GM08714 (cell line): ENCODE data around the gene ANAPC5.
A peak's percentile ranks its signal among the peaks of the same experiment; 100 is the strongest.
"Not testable (repeated sequence)": the region's sequence is repeated elsewhere in the genome, so short reads cannot be mapped to it uniquely, and the experiment has no call there.

Experiments used
- H3K4me3 ChIP-seq: fragments of 200-500 bp; sonication (Bioruptor generic); 2 replicates; pipeline ENCODE4 v1.5.1; 2014; ENCODE audit warnings: mild to moderate bottlenecking, low read length, inconsistent platforms
- ZNF274 ChIP-seq: IDR thresholded peaks from 2 replicates; pipeline ENCODE4 v1.6.1; 2012; ENCODE audit warnings: mild to moderate bottlenecking, low read depth, low read length

ANAPC5 gene

DNA sequence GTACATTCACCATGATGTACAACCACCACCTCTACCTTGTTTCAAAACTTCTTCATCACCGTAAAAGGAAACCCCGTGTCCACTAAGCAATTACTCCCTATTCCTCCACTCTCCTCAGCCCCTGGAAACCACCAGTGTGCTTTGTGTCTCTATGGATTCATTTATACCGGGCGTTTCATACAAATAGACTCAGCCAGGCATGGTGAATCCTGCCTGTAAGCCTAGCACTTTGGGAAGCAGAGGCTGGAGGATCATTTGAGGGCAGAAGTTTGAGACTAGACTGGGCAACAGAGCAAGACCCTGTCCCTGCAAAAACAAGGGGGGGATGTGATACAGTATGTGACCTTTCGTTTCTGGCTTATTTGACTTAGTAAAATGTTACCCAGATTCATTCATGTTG, 26.5 kb upstream of the ANAPC5 start:
- TF ChIP-seq ZNF274, result no peak
- H3K4me3 ChIP-seq, result no peak overlapping the region

DNA sequence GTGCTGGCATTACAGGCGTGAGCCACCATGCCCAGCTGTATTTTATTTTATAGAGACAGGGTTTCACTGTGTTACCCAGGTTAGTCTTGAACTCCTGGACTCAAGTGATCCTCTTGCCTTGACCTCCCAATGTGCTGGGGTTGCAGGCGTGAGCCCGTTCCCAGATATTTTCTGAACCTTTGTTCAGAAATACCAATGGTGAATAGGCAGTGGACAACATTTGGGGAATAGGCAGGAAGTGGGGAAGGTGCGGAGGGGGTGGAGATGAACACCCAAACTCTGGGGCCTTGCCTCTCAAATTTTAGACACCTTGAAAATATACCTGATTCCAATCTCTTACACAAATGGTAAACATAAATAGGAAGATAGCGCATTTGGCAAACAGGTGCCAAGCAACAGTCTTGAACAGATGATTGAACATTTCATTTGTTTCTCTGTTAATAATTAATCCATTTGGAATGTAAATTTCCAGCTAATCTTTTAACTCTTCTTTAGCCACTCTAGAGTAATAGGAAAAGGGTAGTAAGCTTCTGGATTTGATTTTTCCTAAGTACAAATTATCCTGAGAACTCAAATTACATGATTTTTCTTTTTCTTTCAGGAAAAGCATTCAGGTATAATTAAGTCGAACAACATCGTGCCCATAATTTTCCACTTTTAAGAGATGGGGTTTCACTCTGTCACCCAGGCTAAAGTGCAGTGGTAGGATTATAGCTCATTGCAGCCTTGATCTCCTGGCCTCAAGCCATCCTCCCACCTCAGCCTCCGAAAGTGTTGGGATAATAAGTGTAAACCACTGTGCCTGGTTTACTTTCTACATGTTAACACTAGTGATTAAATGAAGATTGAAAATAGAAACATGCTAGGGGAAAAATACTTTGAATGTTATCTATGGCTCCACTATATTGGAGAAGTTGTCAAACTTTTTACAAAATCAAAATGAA, 24.8 kb upstream of the ANAPC5 start:
- no peak for TF ChIP-seq ZNF274
- no peak overlapping the region for H3K4me3 ChIP-seq

DNA sequence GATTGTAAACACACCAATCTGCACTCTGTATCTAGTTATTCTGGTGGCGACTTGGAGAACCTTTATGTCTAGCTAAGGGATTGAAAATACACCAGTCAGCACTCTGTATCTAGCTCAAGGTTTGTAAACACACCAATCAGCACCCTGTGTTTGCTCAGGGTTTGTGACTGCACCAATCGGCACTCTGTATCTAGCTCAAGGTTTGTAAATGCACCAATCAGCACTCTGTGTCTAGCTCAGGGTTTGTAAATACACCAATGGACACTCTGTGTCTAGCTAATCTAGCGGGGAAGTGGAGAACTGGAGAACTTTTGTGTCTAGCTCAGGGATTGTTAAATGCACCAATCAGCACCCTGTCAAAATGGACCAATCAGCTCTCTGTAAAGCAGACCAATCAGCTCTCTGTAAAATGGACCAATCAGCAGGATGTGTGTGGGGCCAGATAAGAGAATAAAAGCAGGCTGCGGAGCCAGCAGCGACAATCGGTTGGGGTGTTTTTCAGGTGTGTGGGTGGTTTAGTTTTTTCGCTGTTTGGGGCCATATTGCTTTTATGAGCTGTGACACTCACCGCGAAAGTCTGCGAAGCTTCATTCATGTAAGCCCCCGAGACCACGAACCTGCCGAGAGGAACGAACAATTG, 22.9 kb upstream of the ANAPC5 start:
- not testable (repeated sequence) for H3K4me3 ChIP-seq

DNA sequence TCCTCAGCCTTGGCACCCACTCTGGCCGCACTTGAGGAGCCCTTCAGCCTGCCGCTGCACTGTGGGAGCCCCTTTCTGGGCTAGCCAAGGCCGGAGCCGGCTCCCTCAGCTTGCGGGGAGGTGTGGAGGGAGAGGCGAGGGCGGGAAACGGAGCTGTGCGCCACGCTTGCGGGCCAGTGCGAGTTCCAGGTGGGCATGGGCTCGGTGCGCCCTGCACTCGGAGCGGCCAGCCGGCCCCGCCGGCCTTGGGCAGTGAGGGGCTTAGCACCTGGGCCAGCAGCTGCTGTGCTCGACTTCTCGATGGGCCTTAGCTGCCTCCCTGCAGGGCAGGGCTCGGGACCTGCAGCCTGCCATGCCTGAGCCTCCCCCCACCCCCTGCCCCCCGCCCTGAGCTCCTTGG, 22.1 kb upstream of the ANAPC5 start:
- not testable (repeated sequence) for H3K4me3 ChIP-seq

DNA sequence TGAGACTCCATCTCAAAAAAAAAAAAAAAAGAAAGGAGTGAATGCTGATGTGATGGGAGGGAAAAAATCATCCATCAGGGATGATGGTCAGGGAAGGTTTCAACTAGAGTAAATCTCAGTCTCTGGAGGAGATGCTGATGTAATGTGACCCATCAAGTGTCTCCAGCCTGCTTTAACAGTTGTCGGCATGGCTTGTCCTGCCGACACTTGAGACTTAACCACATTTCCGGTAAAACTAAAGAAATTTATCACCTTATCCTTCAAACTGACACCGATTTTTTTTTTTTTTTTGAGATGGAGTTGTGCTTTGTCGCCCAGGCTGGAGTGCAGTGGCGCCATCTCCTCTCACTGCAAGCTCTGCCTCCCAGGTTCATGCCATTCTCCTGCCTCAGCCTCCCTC, 21.5 kb upstream of the ANAPC5 start:
- no peak for TF ChIP-seq ZNF274
- no peak overlapping the region for H3K4me3 ChIP-seq

DNA sequence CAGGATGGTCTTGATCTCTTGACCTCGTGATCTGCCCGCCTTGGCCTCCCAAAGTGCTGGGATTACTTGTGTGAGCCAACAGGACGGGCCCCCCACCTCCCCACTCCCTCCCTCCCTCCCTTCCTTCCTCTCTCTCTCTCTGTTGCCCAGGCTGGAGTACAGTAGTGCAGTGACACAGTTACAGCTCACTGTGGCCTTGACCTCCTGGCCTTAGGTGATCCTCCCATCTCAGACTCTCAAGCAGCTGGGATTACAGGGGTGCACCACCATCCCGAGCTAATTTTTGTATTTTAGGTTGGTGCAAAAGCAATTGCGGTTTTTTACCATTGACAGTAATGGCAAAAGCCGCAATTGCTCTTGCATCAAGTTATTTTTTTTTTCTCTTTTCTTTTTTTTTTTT, 19.2 kb upstream of the ANAPC5 start:
- H3K4me3 ChIP-seq, result no peak overlapping the region
- no peak for TF ChIP-seq ZNF274

DNA sequence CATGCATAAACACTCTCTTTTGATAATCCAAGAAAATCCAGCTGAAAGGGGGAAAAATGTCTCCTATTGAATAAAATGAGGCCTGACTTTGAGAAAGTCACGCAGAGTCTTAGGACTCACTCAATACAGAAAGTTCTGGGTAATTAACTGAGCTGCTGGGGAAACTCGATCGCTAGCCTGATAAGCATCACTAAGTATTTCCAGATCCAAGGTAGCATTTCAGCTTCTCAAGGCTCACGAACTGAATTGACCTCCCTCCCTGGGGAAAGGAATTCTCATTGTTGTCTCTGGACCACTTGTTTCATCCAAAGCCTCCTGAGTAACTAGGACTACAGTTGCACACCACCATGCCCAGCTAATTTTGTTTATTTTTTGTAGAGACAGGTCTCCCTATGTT, 13.8 kb upstream of the ANAPC5 start:
- no peak for TF ChIP-seq ZNF274
- H3K4me3 ChIP-seq, result no peak overlapping the region

DNA sequence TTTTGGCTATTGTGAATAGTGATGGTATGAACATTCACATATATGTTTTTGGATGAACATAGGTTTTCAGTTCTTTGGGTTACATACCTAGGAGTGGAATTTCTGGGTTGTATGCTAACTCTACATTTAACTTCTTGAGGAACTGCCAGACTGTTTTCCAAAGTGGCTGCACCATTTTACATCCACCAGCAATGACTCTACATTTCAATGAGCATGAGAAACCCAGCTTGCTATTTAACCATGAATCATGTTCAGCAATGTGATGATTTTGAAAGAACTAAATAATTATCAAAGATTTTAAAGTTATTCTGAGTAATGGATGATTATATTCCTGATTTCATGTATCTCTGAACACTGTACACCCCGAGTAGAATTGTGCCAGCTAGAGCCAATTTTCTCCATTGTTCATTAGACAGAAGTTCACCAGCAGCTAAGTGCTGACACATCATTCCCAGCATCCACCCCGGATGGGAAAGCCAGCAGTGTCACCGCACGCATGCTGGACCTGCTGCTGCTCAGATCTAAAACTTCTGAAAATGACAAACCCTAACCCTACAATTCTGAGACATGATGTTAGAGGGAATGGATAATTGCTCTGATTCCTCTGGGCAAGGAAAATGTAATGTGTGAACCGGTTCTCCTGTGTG, 13.3 kb upstream of the ANAPC5 start:
- no peak for TF ChIP-seq ZNF274
- H3K4me3 ChIP-seq, result no peak overlapping the region

DNA sequence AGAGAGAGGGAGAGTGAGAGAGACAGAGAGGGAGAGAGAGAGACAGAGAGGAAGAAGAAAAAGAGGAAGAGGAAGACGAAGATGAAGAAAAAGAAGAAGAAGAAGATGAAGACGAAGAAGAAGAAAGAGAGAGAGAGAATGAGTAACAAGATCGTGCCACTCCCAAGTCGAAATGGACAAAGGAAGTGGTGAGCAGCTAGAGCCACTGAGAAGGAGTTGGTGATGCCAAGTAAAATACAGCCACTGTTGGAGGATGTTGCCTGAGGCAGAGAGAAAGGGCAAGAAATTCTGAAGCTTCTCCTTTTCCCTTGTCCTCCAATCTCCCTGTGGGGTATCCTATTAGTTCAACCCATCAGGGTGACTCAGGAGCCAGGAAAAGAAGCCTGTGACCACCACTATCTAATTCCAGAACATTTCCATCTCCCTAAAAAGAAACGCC, 12.5 kb upstream of the ANAPC5 start:
- no peak overlapping the region for H3K4me3 ChIP-seq
- TF ChIP-seq ZNF274, result no peak

DNA sequence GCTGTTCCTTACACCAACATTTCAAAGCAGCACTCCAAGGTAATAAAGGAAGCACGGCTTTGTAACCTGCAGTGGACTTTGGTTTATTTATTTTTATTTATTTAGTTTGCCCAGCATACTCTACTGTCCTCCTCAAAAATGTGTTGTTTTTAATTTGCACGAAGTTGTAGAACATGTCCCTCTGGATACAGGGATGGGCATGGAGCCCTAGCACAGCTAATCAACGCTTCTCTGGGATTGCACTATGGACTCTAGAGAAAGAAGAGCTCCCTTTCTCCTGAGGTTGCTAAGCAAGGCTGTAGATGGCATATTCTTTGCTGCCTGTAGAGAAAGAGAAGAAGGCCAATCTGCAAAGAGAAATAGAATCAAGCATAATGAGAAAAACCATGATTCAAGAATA, 5.9 kb upstream of the ANAPC5 start:
- H3K4me3 ChIP-seq, result no peak overlapping the region
- no peak for TF ChIP-seq ZNF274

DNA sequence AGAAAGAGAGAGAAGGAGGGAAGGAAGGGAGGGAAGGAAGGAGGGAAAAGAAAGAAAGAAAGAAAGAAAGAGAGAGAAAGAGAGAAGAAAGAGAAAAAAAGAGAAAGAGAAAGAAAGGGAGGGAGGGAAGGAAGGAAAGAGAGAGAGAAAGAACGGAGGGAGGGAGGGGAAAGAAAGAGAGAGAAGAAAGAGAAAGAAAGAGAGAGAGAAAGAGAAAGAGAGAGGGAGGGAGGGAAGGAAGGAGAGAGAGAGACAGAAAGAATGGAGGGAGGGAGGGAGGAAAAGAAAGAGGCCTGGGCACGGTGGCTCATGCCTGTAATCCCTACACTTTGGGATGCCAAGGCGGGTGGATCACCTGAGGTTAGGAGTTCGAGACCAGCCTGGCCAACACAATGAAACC, 5.1 kb upstream of the ANAPC5 start:
- TF ChIP-seq ZNF274, result no peak

DNA sequence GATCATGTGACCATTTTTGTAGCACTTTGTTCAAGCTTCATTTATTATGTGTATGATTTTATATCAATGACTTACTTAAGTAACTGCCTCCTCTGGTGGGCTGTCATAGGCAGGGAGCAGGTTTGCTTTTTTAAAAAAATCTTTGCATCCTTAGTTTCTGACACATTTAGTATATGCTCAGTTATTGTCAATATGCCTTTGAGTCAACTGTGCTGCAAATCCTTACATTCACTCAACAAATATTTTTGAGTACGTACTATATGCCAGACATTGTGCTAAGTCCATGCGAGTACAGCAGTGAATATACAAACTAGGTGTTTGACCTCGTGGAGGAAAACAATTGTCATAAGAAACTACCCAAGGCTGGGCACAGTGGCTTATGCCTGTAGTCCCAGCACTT, 4.4 kb upstream of the ANAPC5 start:
- TF ChIP-seq ZNF274, result no peak

More for the DNA sequence above, 5.1 kb upstream of the ANAPC5 start:
- no peak overlapping the region for H3K4me3 ChIP-seq

DNA sequence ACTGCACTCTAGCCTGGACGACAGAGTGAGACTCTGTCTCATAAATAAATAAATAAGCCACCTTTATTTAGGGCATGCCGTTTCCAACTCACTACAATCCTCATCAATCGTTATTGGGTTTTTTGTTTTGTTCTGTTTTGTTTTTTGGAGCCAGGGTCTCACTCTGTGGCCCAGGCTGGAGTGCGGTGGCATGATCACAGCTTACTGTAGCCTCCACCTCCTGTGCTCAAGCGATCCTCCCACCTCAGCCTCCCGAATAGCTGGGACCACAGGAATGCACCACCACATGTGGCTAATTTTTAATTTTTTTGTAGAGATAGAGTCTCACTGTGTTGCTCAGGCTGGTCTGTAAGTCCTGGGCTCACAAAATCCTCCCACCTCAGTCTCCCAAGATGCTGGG, 3.6 kb upstream of the ANAPC5 start:
- no peak for TF ChIP-seq ZNF274
- H3K4me3 ChIP-seq, result no peak overlapping the region

More for the DNA sequence above, 4.4 kb upstream of the ANAPC5 start:
- H3K4me3 ChIP-seq, result no peak overlapping the region

DNA sequence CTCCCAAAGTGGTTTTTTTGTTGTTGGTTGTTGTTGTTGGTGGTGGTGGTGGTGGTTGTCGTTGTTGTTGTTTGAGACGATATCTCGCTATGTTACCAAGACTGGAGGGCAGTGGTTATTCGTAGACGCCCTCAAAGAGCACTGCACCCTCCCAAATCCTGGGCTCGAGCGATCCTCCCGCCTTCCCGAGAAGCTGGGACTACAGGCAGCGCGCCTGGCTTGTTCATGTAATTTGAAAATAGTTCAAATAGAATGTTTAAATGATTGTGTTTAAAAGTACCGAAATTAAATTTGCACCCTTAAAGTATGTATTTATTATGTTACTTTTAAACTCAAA, 439 bp upstream of the ANAPC5 start:
- H3K4me3 ChIP-seq, result peak overlapping the region; percentile 92
- TF ChIP-seq ZNF274, result no peak

DNA sequence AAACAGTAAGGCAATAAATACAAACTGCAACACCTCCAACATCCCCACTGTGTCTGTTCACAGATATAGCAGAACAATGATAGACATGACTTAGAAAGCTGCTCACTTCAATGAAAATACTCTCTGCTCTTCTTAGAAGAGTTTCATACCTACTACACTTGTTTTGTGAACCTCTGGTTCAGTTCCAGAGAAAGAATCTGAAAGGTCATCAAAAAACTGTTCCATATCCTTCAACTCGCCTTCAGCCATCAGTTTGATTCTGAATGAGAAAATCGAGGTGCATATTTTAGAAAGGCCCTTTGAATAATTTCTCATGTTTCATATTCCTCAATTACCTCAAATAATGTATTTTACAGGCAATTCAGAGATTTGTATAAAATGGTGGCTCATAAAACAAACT, 5.5 kb downstream of the ANAPC5 start:
- H3K4me3 ChIP-seq, result no peak overlapping the region
- TF ChIP-seq ZNF274, result no peak
